PC-9 (cell line): ENCODE data around the gene BCL7B. TPM values are rescaled to one million over a fixed set of nuclear protein-coding genes. Genes with fewer than 3 reads are reported as not detected.
A peak's percentile ranks its signal among the peaks of the same experiment; 100 is the strongest.

Experiments
- BruUV-seq: library from RNA; stranded (reverse); fragments of 400-500 nt; replicated peaks from 2 replicates; lab custom pipeline; 2021; lab: Mats Ljungman, UMichigan
- CTCF ChIA-PET: fragments of 300-600 bp; sonication (Branson Sonifier 250); formaldehyde crosslinking; loops from one replicate; lab custom pipeline; 2022; ENCODE audit warnings: antibody characterized with exemption; lab: Charles Lee
- POLR2A ChIA-PET: fragments of 300-600 bp; sonication (Branson Sonifier 250); formaldehyde crosslinking; loops from one replicate; lab custom pipeline; 2022; ENCODE audit warnings: antibody characterized with exemption; ENCODE audit not compliant: unreplicated experiment; lab: Charles Lee
- DNase-seq, 2 experiments: peaks; one replicate each; pipeline versions ENCODE4 v3.0.0 to v3.0.0-alpha.2; 2015 to 2022; ENCODE audit warnings: mixed read lengths in 1 of 2
- H2AFZ ChIP-seq: fragments of 200-600 bp; sonication (generic); 2 replicates; pipeline ENCODE4 v1.8.1; 2017; ENCODE audit warnings: antibody characterized with exemption
- H3F3A ChIP-seq: fragments of 200-600 bp; sonication (generic); 2 replicates; pipeline ENCODE4 v1.8.1; 2017; ENCODE audit warnings: antibody characterized with exemption, mild to moderate bottlenecking, low read depth; ENCODE audit not compliant: insufficient read depth
- H3K27ac ChIP-seq: fragments of 200-600 bp; sonication (generic); 2 replicates; pipeline ENCODE4 v1.6.1; 2016; ENCODE audit warnings: mixed run types
- H3K27me3 ChIP-seq: fragments of 200-600 bp; sonication (generic); 2 replicates; pipeline ENCODE4 v1.6.1; 2016; ENCODE audit warnings: low read depth, mixed run types; ENCODE audit not compliant: insufficient read depth
- H3K36me3 ChIP-seq: fragments of 200-600 bp; sonication (generic); 2 replicates; pipeline ENCODE4 v1.6.1; 2016; ENCODE audit warnings: low read depth, mixed run types
- H3K4me1 ChIP-seq: fragments of 200-600 bp; sonication (generic); replicated peaks from 2 replicates; pipeline ENCODE4 v1.6.1; 2016; ENCODE audit warnings: mixed run types; ENCODE audit not compliant: insufficient read depth
- H3K4me2 ChIP-seq: fragments of 200-600 bp; sonication (generic); 2 replicates; pipeline ENCODE4 v1.6.1; 2017; ENCODE audit warnings: mixed run types
- H3K4me3 ChIP-seq: fragments of 200-600 bp; sonication (generic); 2 replicates; pipeline ENCODE4 v1.6.1; 2016; ENCODE audit warnings: mixed run types
- H3K79me2 ChIP-seq: fragments of 200-600 bp; sonication (generic); 2 replicates; pipeline ENCODE4 v1.6.1; 2017; ENCODE audit warnings: low read depth, mixed run types
- H3K9me2 ChIP-seq: fragments of 200-600 bp; sonication (generic); 2 replicates; pipeline ENCODE4 v1.8.1; 2017; ENCODE audit warnings: mild to moderate bottlenecking; ENCODE audit not compliant: insufficient read depth
- H3K9me3 ChIP-seq: fragments of 200-600 bp; sonication (generic); 2 replicates; pipeline ENCODE4 v1.8.1; 2016; ENCODE audit warnings: low read depth; ENCODE audit not compliant: insufficient read depth
- H4K20me1 ChIP-seq: fragments of 200-600 bp; sonication (generic); 2 replicates; pipeline ENCODE4 v1.8.1; 2017; ENCODE audit not compliant: insufficient read depth
- CTCF ChIP-seq: fragments of 200-600 bp; sonication (generic); conservative IDR thresholded peaks from 2 replicates; pipeline ENCODE4 v1.6.1; 2017; ENCODE audit warnings: mixed run types, antibody characterized with exemption, mild to moderate bottlenecking, moderate library complexity
- EZH2 ChIP-seq: fragments of 200-600 bp; sonication (generic); IDR thresholded peaks from 2 replicates; pipeline ENCODE4 v1.8.0; 2017; ENCODE audit warnings: antibody characterized with exemption, low read depth
- intact Hi-C: fragments of 100-400 bp; cut with micrococcal nuclease; formaldehyde crosslinking; loops from one replicate; pipeline ENCODE4 v1.10.0; 2022; ENCODE audit not compliant: unreplicated experiment
- total RNA-seq: library from RNA; stranded (reverse); gene quantifications from 2 replicates; pipeline ENCODE4 v1.2.3, GENCODE V29; 2021

BCL7B gene
- total RNA-seq, 1 experiment from 2014 or later: 70.4 TPM

DNA sequence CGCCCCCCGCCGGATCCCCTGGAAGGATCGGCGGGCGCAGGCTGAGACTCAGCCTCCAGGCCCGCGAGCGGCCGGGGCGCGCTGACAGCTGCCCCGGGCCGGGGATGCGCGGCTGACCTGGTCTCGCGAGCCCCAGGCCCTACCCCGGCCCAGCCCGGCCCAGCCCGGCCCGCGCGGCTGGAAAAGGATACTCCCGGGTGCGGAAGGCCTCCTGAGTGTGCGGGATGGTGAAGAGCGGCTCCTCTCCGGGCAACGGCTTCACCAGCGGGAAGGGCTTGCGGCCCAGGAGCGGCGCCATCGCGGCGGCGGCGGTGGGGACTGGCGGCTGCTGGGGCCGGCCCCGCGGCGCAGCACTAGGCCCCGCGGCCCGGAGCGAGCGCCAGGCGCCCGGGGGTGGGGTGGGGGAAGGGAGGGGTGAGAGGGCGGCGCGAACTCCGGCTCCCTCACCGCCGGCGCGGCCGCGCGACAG lies 35.8 kb downstream of the BCL7B start:
- peaks cover 48% of the 10 kb centered on the region for H3K79me2 ChIP-seq
- intact Hi-C loops: loop anchor here (1.0 to 5.0 kb wide), 5 partner anchors 35 to 336 kb away; partner anchors contain the start of genes TBL2 and VPS37D
- H4K20me1 ChIP-seq: peaks cover 24% of the 10 kb centered on the region
- BruUV-seq: no TSS peak
- peak overlapping the region; percentile 81; the same call in 1 of the 2 replicates for H2AFZ ChIP-seq
- CTCF ChIA-PET: interaction anchor here (0.6 kb wide), 1 partner anchor 221 kb away, joined by 3 read pairs; no protein-coding TSS in a partner anchor
- peaks cover 28% of the 10 kb centered on the region for H3K4me1 ChIP-seq
- H3K36me3 ChIP-seq: peaks cover 13% of the 10 kb centered on the region
- peak overlapping the region; percentile 84 for H3K4me3 ChIP-seq
- TF ChIP-seq EZH2: no peak
- TF ChIP-seq CTCF: no peak
- peak overlapping the region; percentile 39 for H3K27ac ChIP-seq
- peak overlapping the region; percentile 96 for H3K4me2 ChIP-seq
- H3K27me3 ChIP-seq: no peaks in the 10 kb centered on the region
- peak in 1 of 2 experiments; percentile 66 for DNase-seq
- POLR2A ChIA-PET: interaction anchor here (0.5 to 1.0 kb wide), 4 partner anchors 9 to 872 kb away, joined by 3 to 5 read pairs (median 5); no protein-coding TSS in a partner anchor
- H3K9me3 ChIP-seq: no peaks in the 10 kb centered on the region
- H3K9me2 ChIP-seq: no peaks in the 10 kb centered on the region
- H3F3A ChIP-seq: peaks cover 4% of the 10 kb centered on the region; the same call in 1 of the 2 replicates

DNA sequence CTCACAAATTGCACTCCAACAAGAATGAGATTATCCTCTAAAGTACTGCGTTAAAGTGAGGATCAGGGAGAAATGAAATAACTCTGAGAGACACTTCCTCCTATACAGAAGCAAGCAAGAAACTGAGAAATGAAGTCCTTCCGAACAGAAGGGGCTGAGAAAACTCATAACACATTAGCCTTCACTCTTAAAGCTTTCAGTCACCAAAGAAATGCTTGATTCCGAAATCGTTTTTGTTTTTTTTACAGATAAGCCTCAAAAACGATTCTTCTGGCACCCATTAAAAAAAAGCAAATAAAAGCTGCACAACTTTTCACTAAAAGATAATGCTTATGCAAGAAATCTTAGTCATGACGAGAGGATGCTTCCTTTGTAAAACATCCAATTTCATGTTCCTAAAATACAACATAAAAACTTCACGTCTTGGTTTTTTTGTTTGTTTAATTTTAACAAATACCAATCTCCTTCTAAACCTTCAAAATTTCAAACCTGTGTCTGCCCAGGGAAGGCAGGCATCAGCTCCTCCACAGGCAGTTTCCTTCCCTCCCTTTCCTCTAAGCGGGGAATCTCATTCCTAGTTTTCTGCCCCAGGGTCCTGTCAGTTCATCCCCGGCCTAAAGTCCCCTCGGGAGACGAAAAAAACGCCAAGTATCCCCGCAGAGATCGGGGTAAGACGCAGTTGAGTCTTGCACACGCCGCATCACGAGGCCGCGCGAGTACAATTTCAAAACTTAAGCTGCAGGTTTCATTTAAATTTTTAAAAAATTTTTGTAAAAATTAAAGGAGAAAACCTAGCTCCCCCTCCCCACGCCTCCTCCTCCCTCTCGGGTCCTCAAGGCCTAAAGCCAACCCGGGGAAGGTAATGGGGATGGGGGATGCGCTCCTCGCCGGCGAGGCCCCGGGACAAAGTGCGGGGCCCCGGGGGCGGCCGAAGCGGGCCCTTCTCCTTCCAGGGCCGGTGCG lies 36.5 kb downstream of the BCL7B start:
- H3K79me2 ChIP-seq: peaks cover 55% of the 10 kb centered on the region
- no peaks in the 10 kb centered on the region for H3K27me3 ChIP-seq
- ChIA-PET POLR2A (interaction anchor here (0.5 to 0.7 kb wide), 5 partner anchors 8 to 210 kb away, joined by 3 to 27 read pairs (median 5); no protein-coding TSS in a partner anchor), CTCF (interaction anchor here (0.7 kb wide), 1 partner anchor 290 kb away, joined by 6 read pairs; no protein-coding TSS in a partner anchor)
- no peak for TF ChIP-seq CTCF
- no peak for TF ChIP-seq EZH2
- H3K27ac ChIP-seq: peak overlapping the region; percentile 14
- peak overlapping the region; percentile 84 for H3K4me3 ChIP-seq
- peaks cover 4% of the 10 kb centered on the region; the same call in 1 of the 2 replicates for H3F3A ChIP-seq
- H3K9me3 ChIP-seq: no peaks in the 10 kb centered on the region
- intact Hi-C loops: loop anchor here (5.0 kb wide), 3 partner anchors 56 to 336 kb away; partner anchors contain the start of genes TBL2 and VPS37D
- peak overlapping the region; percentile 81; the same call in 1 of the 2 replicates for H2AFZ ChIP-seq
- H3K9me2 ChIP-seq: no peaks in the 10 kb centered on the region
- peaks cover 24% of the 10 kb centered on the region for H4K20me1 ChIP-seq
- H3K4me2 ChIP-seq: peak overlapping the region; percentile 96
- peaks cover 28% of the 10 kb centered on the region for H3K4me1 ChIP-seq
- DNase-seq: no peak
- no TSS peak for BruUV-seq
- peaks cover 13% of the 10 kb centered on the region for H3K36me3 ChIP-seq
